ENCODE measurements around the gene PTPRN2.

DNA sequence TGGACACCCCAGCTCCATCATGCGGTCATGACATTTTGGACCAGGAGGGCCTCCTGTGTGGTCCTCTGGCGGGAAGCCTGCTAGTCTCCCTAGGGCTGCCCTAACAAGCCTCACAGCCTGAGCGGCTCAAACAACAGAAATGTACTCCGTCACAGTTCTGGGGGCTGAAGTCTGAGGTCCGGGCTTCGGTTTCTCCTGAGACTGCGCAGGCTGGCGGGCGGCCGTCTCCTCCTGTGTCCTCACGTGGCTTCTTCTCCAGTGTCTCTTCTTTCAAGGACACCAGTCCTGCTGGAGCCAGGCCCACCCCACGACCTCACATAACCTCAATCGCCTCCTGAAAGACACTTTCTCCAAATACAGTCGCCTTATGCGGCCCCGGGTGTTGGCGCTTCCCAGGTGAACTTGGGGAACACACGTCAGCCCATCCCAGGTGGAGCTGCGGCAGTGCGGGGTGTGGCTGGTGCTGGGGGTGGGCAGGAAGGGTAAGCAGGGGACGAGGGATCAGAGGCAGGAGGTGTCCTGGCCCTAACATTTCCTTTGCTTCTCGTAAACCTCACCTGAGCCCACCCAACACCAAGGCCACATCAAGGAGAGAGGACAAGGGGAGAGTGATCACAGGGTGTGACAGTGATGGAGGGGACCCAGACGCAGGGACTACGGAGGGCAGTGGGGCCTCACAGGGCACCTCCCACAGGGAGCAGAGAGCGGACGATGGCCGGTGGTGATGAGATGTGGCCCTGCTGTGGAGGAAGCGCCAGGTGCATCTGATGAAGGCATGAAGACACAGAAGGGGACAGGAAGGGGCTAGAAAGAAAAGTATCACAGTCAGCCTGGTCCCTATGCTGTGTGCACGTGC is 580.6 kb downstream of the PTPRN2 start:
- TF ChIP-seq, protein P1, sequence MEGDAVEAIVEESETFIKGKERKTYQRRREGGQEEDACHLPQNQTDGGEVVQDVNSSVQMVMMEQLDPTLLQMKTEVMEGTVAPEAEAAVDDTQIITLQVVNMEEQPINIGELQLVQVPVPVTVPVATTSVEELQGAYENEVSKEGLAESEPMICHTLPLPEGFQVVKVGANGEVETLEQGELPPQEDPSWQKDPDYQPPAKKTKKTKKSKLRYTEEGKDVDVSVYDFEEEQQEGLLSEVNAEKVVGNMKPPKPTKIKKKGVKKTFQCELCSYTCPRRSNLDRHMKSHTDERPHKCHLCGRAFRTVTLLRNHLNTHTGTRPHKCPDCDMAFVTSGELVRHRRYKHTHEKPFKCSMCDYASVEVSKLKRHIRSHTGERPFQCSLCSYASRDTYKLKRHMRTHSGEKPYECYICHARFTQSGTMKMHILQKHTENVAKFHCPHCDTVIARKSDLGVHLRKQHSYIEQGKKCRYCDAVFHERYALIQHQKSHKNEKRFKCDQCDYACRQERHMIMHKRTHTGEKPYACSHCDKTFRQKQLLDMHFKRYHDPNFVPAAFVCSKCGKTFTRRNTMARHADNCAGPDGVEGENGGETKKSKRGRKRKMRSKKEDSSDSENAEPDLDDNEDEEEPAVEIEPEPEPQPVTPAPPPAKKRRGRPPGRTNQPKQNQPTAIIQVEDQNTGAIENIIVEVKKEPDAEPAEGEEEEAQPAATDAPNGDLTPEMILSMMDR (IDR thresholded peaks at IDR 0.05), result no peak
- TF ChIP-seq EP300 (IDR thresholded peaks at IDR 0.05), result no peak
